Measurements from ENCODE around the gene MTCL1.

Gene MTCL1

GRCh38 chr18:8688816-8689215 is 16.5 kb upstream of the MTCL1 start:
- H3K4me3 ChIP-seq (ENCODE audit: low read length), result no peak overlapping the region
- 95% methylated on average over 8 of the region's 8 CpGs for WGBS

GRCh38 chr18:8689517-8689916 is 15.8 kb upstream of the MTCL1 start:
- WGBS, result 95% methylated on average over 13 of the region's 13 CpGs
- Histone ChIP-seq H3K4me3 (ENCODE audit: low read length) (no peak overlapping the region), H3K9me3 (ENCODE audit: insufficient read depth, low read depth, low read length) (no peaks in the 10 kb centered on the region), H3K36me3 (ENCODE audit: insufficient read depth, low read length) (no peaks in the 10 kb centered on the region), H3K4me1 (ENCODE audit: insufficient read depth, low read length) (peaks cover 22% of the 10 kb centered on the region), H3K27ac (ENCODE audit: low read depth, low read length) (no peak overlapping the region), H3K9ac (ENCODE audit: low read depth, low read length) (no peak overlapping the region), H3K27me3 (ENCODE audit: insufficient read depth, low read length) (no peaks in the 10 kb centered on the region)

More at GRCh38 chr18:8688816-8689215, 16.5 kb upstream of the MTCL1 start:
- no peak overlapping the region for H3K9ac ChIP-seq (ENCODE audit: low read depth, low read length)
- no peaks in the 10 kb centered on the region for H3K27me3 ChIP-seq (ENCODE audit: insufficient read depth, low read length)
- no peaks in the 10 kb centered on the region for H3K9me3 ChIP-seq (ENCODE audit: insufficient read depth, low read depth, low read length)
- H3K27ac ChIP-seq (ENCODE audit: low read depth, low read length), result no peak overlapping the region
- peaks cover 22% of the 10 kb centered on the region for H3K4me1 ChIP-seq (ENCODE audit: insufficient read depth, low read length)
- no peaks in the 10 kb centered on the region for H3K36me3 ChIP-seq (ENCODE audit: insufficient read depth, low read length)

GRCh38 chr18:8694891-8695290 is 10.5 kb upstream of the MTCL1 start:
- Histone ChIP-seq H3K9ac (ENCODE audit: low read depth, low read length) (no peak overlapping the region), H3K9me3 (ENCODE audit: insufficient read depth, low read depth, low read length) (no peaks in the 10 kb centered on the region), H3K27me3 (ENCODE audit: insufficient read depth, low read length) (no peaks in the 10 kb centered on the region), H3K4me1 (ENCODE audit: insufficient read depth, low read length) (no peaks in the 10 kb centered on the region), H3K27ac (ENCODE audit: low read depth, low read length) (no peak overlapping the region), H3K36me3 (ENCODE audit: insufficient read depth, low read length) (no peaks in the 10 kb centered on the region), H3K4me3 (ENCODE audit: low read length) (no peak overlapping the region)
- 79% methylated on average over 10 of the region's 10 CpGs for WGBS

GRCh38 chr18:8695932-8696517 is 9.3 kb upstream of the MTCL1 start:
- H3K9ac ChIP-seq (ENCODE audit: low read depth, low read length), result no peak overlapping the region
- no peak overlapping the region for H3K4me3 ChIP-seq (ENCODE audit: low read length)
- H3K27ac ChIP-seq (ENCODE audit: low read depth, low read length), result no peak overlapping the region
- no peaks in the 10 kb centered on the region for H3K4me1 ChIP-seq (ENCODE audit: insufficient read depth, low read length)
- H3K27me3 ChIP-seq (ENCODE audit: insufficient read depth, low read length), result no peaks in the 10 kb centered on the region
- WGBS, result 94% methylated on average over 3 of the region's 3 CpGs
- no peaks in the 10 kb centered on the region for H3K36me3 ChIP-seq (ENCODE audit: insufficient read depth, low read length)
- H3K9me3 ChIP-seq (ENCODE audit: insufficient read depth, low read depth, low read length), result no peaks in the 10 kb centered on the region

GRCh38 chr18:8696749-8697211 is 8.6 kb upstream of the MTCL1 start:
- Histone ChIP-seq H3K27me3 (ENCODE audit: insufficient read depth, low read length) (no peaks in the 10 kb centered on the region), H3K36me3 (ENCODE audit: insufficient read depth, low read length) (no peaks in the 10 kb centered on the region), H3K9me3 (ENCODE audit: insufficient read depth, low read depth, low read length) (no peaks in the 10 kb centered on the region), H3K9ac (ENCODE audit: low read depth, low read length) (no peak overlapping the region), H3K4me3 (ENCODE audit: low read length) (no peak overlapping the region), H3K4me1 (ENCODE audit: insufficient read depth, low read length) (no peaks in the 10 kb centered on the region), H3K27ac (ENCODE audit: low read depth, low read length) (no peak overlapping the region)
- WGBS, result 6% methylated on average over 4 of the region's 5 CpGs

- H3K9me3 ChIP-seq (ENCODE audit: insufficient read depth, low read depth, low read length), result no peaks in the 10 kb centered on the region
- WGBS, result 95% methylated on average over 6 of the region's 7 CpGs
- H3K27me3 ChIP-seq (ENCODE audit: insufficient read depth, low read length), result peaks cover 12% of the 10 kb centered on the region
- no peak overlapping the region for H3K4me3 ChIP-seq (ENCODE audit: low read length)
- no peaks in the 10 kb centered on the region for H3K36me3 ChIP-seq (ENCODE audit: insufficient read depth, low read length)
- H3K4me1 ChIP-seq (ENCODE audit: insufficient read depth, low read length), result peaks cover 12% of the 10 kb centered on the region
- no peak overlapping the region for H3K9ac ChIP-seq (ENCODE audit: low read depth, low read length)
- H3K27ac ChIP-seq (ENCODE audit: low read depth, low read length), result no peak overlapping the region
Measured at GRCh38 chr18:8699126-8699525, 6.2 kb upstream of the MTCL1 start.

GRCh38 chr18:8699948-8700347 is 5.4 kb upstream of the MTCL1 start:
- H3K9me3 ChIP-seq (ENCODE audit: insufficient read depth, low read depth, low read length), result no peaks in the 10 kb centered on the region
- H3K4me1 ChIP-seq (ENCODE audit: insufficient read depth, low read length), result peaks cover 17% of the 10 kb centered on the region
- no peak overlapping the region for H3K27ac ChIP-seq (ENCODE audit: low read depth, low read length)
- no peak overlapping the region for H3K9ac ChIP-seq (ENCODE audit: low read depth, low read length)
- 95% methylated on average over 2 of the region's 2 CpGs for WGBS
- H3K36me3 ChIP-seq (ENCODE audit: insufficient read depth, low read length), result no peaks in the 10 kb centered on the region
- no peak overlapping the region for H3K4me3 ChIP-seq (ENCODE audit: low read length)
- H3K27me3 ChIP-seq (ENCODE audit: insufficient read depth, low read length), result peaks cover 17% of the 10 kb centered on the region

GRCh38 chr18:8701546-8702118 is 3.7 kb upstream of the MTCL1 start:
- H3K36me3 ChIP-seq (ENCODE audit: insufficient read depth, low read length), result no peaks in the 10 kb centered on the region
- H3K9me3 ChIP-seq (ENCODE audit: insufficient read depth, low read depth, low read length), result no peaks in the 10 kb centered on the region
- H3K27me3 ChIP-seq (ENCODE audit: insufficient read depth, low read length), result peaks cover 24% of the 10 kb centered on the region
- no peak overlapping the region for H3K27ac ChIP-seq (ENCODE audit: low read depth, low read length)
- no peak overlapping the region for H3K4me3 ChIP-seq (ENCODE audit: low read length)
- WGBS, result 79% methylated on average over 9 of the region's 9 CpGs
- H3K9ac ChIP-seq (ENCODE audit: low read depth, low read length), result no peak overlapping the region
- peaks cover 17% of the 10 kb centered on the region for H3K4me1 ChIP-seq (ENCODE audit: insufficient read depth, low read length)

GRCh38 chr18:8702668-8703067 is 2.7 kb upstream of the MTCL1 start:
- Histone ChIP-seq H3K36me3 (ENCODE audit: insufficient read depth, low read length) (no peaks in the 10 kb centered on the region), H3K27me3 (ENCODE audit: insufficient read depth, low read length) (peaks cover 30% of the 10 kb centered on the region), H3K9ac (ENCODE audit: low read depth, low read length) (no peak overlapping the region), H3K9me3 (ENCODE audit: insufficient read depth, low read depth, low read length) (no peaks in the 10 kb centered on the region), H3K4me3 (ENCODE audit: low read length) (no peak overlapping the region), H3K27ac (ENCODE audit: low read depth, low read length) (no peak overlapping the region), H3K4me1 (ENCODE audit: insufficient read depth, low read length) (peaks cover 21% of the 10 kb centered on the region)

- H3K9me3 ChIP-seq (ENCODE audit: insufficient read depth, low read depth, low read length), result no peaks in the 10 kb centered on the region
- H3K27ac ChIP-seq (ENCODE audit: low read depth, low read length), result no peak overlapping the region
- 53% methylated on average over 25 of the region's 25 CpGs for WGBS
- H3K36me3 ChIP-seq (ENCODE audit: insufficient read depth, low read length), result no peaks in the 10 kb centered on the region
- peaks cover 30% of the 10 kb centered on the region for H3K27me3 ChIP-seq (ENCODE audit: insufficient read depth, low read length)
- no peak overlapping the region for H3K9ac ChIP-seq (ENCODE audit: low read depth, low read length)
- peaks cover 26% of the 10 kb centered on the region for H3K4me1 ChIP-seq (ENCODE audit: insufficient read depth, low read length)
- H3K4me3 ChIP-seq (ENCODE audit: low read length), result no peak overlapping the region
Measured at GRCh38 chr18:8703092-8703709, 2.2 kb upstream of the MTCL1 start.

GRCh38 chr18:8703781-8704301 is 1.5 kb upstream of the MTCL1 start:
- WGBS, result 60% methylated on average over 16 of the region's 16 CpGs
- Histone ChIP-seq H3K36me3 (ENCODE audit: insufficient read depth, low read length) (no peaks in the 10 kb centered on the region; the same call in 1 of the 2 replicates), H3K4me3 (ENCODE audit: low read length) (peak overlapping the region; percentile 72), H3K4me1 (ENCODE audit: insufficient read depth, low read length) (peaks cover 28% of the 10 kb centered on the region), H3K9ac (ENCODE audit: low read depth, low read length) (no peak overlapping the region), H3K27me3 (ENCODE audit: insufficient read depth, low read length) (peaks cover 30% of the 10 kb centered on the region), H3K9me3 (ENCODE audit: insufficient read depth, low read depth, low read length) (no peaks in the 10 kb centered on the region), H3K27ac (ENCODE audit: low read depth, low read length) (no peak overlapping the region)
